ENCODE measurements around the gene PDZD2.

The PDZD2 gene

DNA sequence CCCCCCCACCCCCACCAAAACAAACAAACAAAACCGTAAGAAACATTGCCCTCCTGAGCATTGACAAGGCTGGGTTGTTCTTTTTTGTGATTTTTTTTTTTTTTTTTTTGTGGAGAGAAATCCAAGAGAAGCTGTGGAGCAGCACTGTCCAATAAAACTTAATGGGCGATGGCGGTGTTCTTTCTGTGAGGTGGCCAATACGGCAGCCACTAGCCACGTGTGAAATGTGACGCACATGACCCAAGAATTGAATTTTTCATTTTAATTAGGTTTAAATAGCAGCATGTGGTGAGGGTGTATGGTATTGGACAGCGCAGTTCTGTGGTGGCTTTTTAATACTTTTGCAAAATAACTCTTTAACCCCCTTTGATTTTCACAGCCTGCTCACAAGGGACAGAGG, 251.1 kb downstream of the PDZD2 start:
- TF ChIP-seq, protein P1, sequence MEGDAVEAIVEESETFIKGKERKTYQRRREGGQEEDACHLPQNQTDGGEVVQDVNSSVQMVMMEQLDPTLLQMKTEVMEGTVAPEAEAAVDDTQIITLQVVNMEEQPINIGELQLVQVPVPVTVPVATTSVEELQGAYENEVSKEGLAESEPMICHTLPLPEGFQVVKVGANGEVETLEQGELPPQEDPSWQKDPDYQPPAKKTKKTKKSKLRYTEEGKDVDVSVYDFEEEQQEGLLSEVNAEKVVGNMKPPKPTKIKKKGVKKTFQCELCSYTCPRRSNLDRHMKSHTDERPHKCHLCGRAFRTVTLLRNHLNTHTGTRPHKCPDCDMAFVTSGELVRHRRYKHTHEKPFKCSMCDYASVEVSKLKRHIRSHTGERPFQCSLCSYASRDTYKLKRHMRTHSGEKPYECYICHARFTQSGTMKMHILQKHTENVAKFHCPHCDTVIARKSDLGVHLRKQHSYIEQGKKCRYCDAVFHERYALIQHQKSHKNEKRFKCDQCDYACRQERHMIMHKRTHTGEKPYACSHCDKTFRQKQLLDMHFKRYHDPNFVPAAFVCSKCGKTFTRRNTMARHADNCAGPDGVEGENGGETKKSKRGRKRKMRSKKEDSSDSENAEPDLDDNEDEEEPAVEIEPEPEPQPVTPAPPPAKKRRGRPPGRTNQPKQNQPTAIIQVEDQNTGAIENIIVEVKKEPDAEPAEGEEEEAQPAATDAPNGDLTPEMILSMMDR (IDR thresholded peaks at IDR 0.05; ENCODE audit: low read depth, low read length): no peak
- Histone ChIP-seq H3K4me3 (ENCODE audit: low read depth, low read length) (no peak overlapping the region), H3K27me3 (ENCODE audit: insufficient read depth, low read depth, severe bottlenecking) (no peaks in the 10 kb centered on the region), H3K27ac (peak overlapping the region; percentile 65), H3K36me3 (no peaks in the 10 kb centered on the region), H3K9me3 (ENCODE audit: severe bottlenecking) (peaks cover 5% of the 10 kb centered on the region)
- no peak for DNase-seq

DNA sequence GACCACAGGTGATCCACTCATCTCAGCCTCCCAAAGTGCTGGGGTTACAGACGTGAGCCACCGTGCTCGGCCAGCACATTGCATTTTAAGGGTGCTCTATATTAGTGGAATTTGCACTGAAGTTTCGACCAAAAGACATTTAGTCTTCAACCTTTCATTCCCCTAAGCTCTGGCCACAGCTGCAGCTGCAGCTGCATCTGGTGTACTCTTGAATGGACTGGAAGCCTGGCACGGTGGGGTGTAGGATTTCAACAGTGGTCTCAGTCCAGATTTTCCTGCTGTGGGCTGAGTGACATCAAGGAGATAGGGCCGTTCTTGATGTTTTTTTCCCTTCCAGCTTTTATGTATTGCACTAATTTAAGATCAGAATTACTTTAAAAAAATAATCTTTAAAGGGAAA, 255.2 kb downstream of the PDZD2 start:
- no peaks in the 10 kb centered on the region for H3K9me3 ChIP-seq (ENCODE audit: severe bottlenecking)
- no peak for DNase-seq
- H3K4me3 ChIP-seq (ENCODE audit: low read depth, low read length): no peak overlapping the region
- no peak overlapping the region for H3K27ac ChIP-seq
- no peaks in the 10 kb centered on the region for H3K36me3 ChIP-seq
- TF ChIP-seq, protein P1 (IDR thresholded peaks at IDR 0.05; ENCODE audit: low read depth, low read length): no peak
- H3K27me3 ChIP-seq (ENCODE audit: insufficient read depth, low read depth, severe bottlenecking): no peaks in the 10 kb centered on the region

DNA sequence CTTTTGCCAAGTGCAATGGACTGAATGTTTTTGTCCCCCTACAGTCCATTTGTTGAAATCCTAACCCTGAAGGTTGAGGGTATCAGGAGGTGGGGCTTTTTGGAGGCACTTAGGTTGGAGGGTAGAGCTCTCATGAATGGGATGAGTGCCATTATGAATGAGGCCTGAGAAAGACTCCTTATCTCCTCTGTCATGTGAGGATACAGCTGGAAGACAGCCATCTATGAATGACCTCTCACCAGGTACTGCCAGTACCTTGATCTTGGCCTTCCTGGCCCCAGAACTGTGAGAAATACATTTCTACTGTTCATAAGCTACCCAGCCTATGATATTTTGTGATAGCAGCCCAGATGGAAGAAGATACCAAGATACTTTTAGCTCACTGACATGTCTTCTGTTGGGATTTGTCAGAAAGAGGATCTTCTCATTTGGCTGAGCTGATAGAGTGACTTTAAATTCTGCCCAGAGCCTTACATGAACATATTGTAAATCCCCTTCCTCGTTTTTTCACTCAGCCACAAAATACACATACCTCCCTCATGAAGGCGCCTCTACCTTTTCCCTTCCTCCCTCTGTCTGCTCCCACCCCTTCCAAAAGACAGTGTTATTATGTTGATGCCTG, 256.4 kb downstream of the PDZD2 start:
- H3K36me3 ChIP-seq: no peaks in the 10 kb centered on the region
- H3K27me3 ChIP-seq (ENCODE audit: insufficient read depth, low read depth, severe bottlenecking): no peaks in the 10 kb centered on the region
- H3K27ac ChIP-seq: no peak overlapping the region
- peaks cover under 1% of the 10 kb centered on the region for H3K9me3 ChIP-seq (ENCODE audit: severe bottlenecking)
- H3K4me3 ChIP-seq (ENCODE audit: low read depth, low read length): no peak overlapping the region
- TF ChIP-seq, protein P1 (IDR thresholded peaks at IDR 0.05; ENCODE audit: low read depth, low read length): no peak
- no peak for DNase-seq

DNA sequence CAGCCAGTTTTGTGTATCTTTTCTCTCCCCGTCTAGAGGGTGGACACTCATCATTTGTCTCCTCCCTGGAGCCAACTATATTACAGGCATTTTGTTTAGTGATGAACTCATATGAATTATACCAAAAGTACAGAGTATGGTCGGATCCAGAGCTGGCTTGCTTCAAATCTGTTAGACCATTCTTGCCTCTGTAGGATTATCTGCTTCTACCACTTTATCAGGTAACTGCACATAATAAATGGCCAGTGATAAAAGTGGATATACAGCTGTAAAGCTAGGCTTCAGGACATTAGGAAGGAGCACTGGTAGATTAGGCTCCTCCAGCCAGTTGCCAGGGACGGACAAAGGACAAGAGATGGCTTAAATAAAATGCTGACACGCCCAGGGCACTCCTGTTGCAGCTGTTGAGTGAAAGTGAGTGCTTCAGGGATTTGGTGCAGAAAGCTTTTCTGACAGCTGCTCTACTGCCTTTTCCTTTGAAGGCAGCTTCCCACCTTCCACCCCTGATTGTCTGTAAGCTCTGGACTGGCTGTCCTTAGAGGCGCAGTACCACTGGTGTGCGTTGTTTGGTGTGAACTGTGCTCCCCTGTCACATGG, 259.2 kb downstream of the PDZD2 start:
- no peak for DNase-seq
- TF ChIP-seq, protein P1 (IDR thresholded peaks at IDR 0.05; ENCODE audit: low read depth, low read length): no peak
- H3K36me3 ChIP-seq: no peaks in the 10 kb centered on the region
- H3K9me3 ChIP-seq (ENCODE audit: severe bottlenecking): peaks cover 2% of the 10 kb centered on the region
- no peak overlapping the region for H3K4me3 ChIP-seq (ENCODE audit: low read depth, low read length)
- no peak overlapping the region for H3K27ac ChIP-seq
- H3K27me3 ChIP-seq (ENCODE audit: insufficient read depth, low read depth, severe bottlenecking): no peaks in the 10 kb centered on the region

DNA sequence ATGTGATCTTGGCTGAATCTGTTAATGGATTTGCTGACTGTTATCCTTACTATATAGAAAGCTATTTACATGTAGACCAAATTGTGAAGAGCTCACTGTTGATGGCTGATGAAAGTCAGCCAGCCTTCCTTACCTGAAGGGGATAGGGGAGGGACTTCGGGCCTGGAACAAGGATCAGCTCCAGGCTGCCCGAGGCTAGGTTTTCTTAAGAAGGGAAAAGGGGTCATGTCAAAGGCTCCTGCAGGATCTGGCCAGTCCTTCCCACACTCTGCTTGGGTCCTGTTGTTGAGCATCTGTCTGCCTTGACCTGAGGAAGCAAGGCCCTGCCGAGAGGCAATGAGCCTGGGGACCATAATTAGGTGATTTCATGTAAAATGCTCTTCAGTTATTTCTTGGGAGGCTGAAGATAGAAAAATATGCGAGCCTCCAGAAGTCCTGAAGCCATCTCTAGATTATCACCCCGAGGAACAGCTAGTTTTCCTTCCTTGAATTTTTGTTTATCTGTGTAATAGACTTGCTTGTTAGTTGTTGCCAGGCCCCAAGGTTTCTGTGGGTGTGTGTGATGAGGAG, 261.4 kb downstream of the PDZD2 start:
- H3K27me3 ChIP-seq (ENCODE audit: insufficient read depth, low read depth, severe bottlenecking): no peaks in the 10 kb centered on the region
- no peak overlapping the region for H3K4me3 ChIP-seq (ENCODE audit: low read depth, low read length)
- H3K27ac ChIP-seq: no peak overlapping the region
- DNase-seq: no peak
- peaks cover 2% of the 10 kb centered on the region for H3K9me3 ChIP-seq (ENCODE audit: severe bottlenecking)
- TF ChIP-seq, protein P1 (IDR thresholded peaks at IDR 0.05; ENCODE audit: low read depth, low read length): no peak
- no peaks in the 10 kb centered on the region for H3K36me3 ChIP-seq

Measured in WERI-Rb-1 (cell line).